GM10266 (cell line): ENCODE results near the gene MIDN.
A peak's percentile ranks its signal among the peaks of the same experiment; 100 is the strongest.

Experiments used
- DNase-seq: peaks from one replicate; pipeline ENCODE4 v3.0.0; 2012; ENCODE audit errors: extremely low spot score
- CTCF ChIP-seq: IDR thresholded peaks from 2 replicates; pipeline ENCODE4 v1.5.1; 2012; ENCODE audit warnings: mild to moderate bottlenecking, low read depth; ENCODE audit not compliant: control insufficient read depth, insufficient read depth; ENCODE audit errors: missing control alignments

The MIDN gene

DNA sequence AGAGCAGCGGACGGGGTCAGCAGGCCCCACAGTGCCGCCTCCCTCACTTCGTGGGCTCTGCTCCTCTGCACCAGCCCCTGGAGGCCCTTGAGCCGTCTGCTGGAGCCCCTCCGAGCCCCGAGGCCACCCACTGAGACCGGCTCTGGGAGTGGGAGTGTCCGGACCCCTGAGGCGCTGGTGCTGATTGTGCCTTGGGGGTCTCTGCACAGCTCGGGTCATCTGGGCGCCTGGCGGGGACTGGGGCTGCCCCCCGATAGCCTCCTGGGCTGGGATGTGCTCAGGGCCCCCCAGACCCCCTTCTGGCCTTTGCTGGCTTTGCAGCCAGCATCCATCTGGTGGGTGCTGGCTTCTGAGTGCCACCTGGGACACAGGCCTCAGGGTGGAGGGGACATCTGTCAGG is 26.0 kb upstream of the MIDN start:
- DNase-seq: no peak
- TF ChIP-seq CTCF: no peak

GRCh38 chr19:1223018-1223855 is 25.1 kb upstream of the MIDN start:
- TF ChIP-seq CTCF: peak; percentile 55
- peak; percentile 82 for DNase-seq

- TF ChIP-seq CTCF: no peak
- no peak for DNase-seq
These were observed 24.1 kb upstream of the MIDN start for GRCh38 chr19:1224047-1224825.

DNA sequence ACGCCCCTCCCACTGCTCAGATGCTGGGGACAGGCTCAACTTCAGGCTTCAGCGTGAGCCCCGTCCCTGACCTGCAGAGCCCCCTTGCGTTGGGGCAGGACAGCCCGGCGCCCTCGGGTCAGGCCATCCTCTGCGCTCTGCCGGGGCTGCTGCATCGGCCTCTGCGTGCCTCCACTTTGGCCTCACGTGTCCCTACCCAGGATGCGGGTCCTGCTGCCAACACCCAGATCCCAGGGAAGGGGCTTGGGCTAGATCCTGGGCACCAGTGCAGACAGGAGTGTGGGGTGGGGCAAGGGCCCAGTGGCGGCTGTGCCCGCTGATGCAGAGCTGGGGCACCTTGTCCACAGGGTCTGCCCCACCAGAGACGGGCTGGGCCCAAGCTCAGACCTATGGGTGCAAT is 23.5 kb upstream of the MIDN start:
- no peak for TF ChIP-seq CTCF
- no peak for DNase-seq

- no peak for TF ChIP-seq CTCF
These were observed 22.8 kb upstream of the MIDN start for GRCh38 chr19:1225440-1226226.

GRCh38 chr19:1226227-1226518 is 22.2 kb upstream of the MIDN start:
- TF ChIP-seq CTCF: no peak
- no peak for DNase-seq

More at GRCh38 chr19:1225440-1226226, 22.8 kb upstream of the MIDN start:
- DNase-seq: no peak
